Left hindlimb (tissue), 1 donor: ENCODE results near the gene SUN2.

Experiments used
- DNase-seq: peaks from one replicate; pipeline ENCODE4 v3.0.0-alpha.2; 2018

SUN2 gene

GRCh38 chr22:38734421-38735100, 21.2 kb downstream of the SUN2 start:
- peak; percentile 18 for DNase-seq

- DNase-seq, result peak; percentile 59
These were observed 21.9 kb downstream of the SUN2 start for GRCh38 chr22:38733724-38734381.

- DNase-seq, result no peak
These were observed 22.5 kb downstream of the SUN2 start for GRCh38 chr22:38733329-38733723.

GRCh38 chr22:38732251-38732815, 23.5 kb downstream of the SUN2 start:
- peak; percentile 2 for DNase-seq

GRCh38 chr22:38731703-38732161, 24.1 kb downstream of the SUN2 start:
- no peak for DNase-seq

GRCh38 chr22:38730411-38730871, 25.4 kb downstream of the SUN2 start:
- no peak for DNase-seq

GRCh38 chr22:38729946-38730345, 25.9 kb downstream of the SUN2 start:
- DNase-seq, result no peak

GRCh38 chr22:38728871-38729796, 26.7 kb downstream of the SUN2 start:
- peak; percentile 20 for DNase-seq

GRCh38 chr22:38727530-38728451, 28.0 kb downstream of the SUN2 start:
- peak; percentile 12 for DNase-seq

- peak; percentile 16 for DNase-seq
These were observed 28.7 kb downstream of the SUN2 start for GRCh38 chr22:38727123-38727522.

GRCh38 chr22:38725900-38726655, 29.7 kb downstream of the SUN2 start:
- DNase-seq, result peak; percentile 23

GRCh38 chr22:38724926-38725571, 30.7 kb downstream of the SUN2 start:
- DNase-seq, result peak; percentile 29

GRCh38 chr22:38724176-38724575, 31.6 kb downstream of the SUN2 start:
- peak; percentile 3 for DNase-seq

GRCh38 chr22:38721551-38721950, 34.2 kb downstream of the SUN2 start:
- DNase-seq, result peak; percentile 4

GRCh38 chr22:38720350-38720749, 35.4 kb downstream of the SUN2 start:
- DNase-seq, result no peak

- DNase-seq, result no peak
These were observed 36.6 kb downstream of the SUN2 start for GRCh38 chr22:38719196-38719595.

- no peak for DNase-seq
These were observed 37.4 kb downstream of the SUN2 start for GRCh38 chr22:38718414-38718813.

GRCh38 chr22:38717244-38717643, 38.6 kb downstream of the SUN2 start:
- no peak for DNase-seq

GRCh38 chr22:38716826-38717225, 39.0 kb downstream of the SUN2 start:
- DNase-seq, result no peak

- DNase-seq, result no peak
These were observed 39.5 kb downstream of the SUN2 start for GRCh38 chr22:38716271-38716670.
